ENCODE results near the gene RAB40B.

The RAB40B gene

GRCh38 chr17:82663381-82664275, 34.9 kb downstream of the RAB40B start:
- POLR2A ChIA-PET (ENCODE audit: low non-redundant PET): interaction anchor here (0.8 kb wide), 1 partner anchor 16 kb away, joined by 4 read pairs; no protein-coding TSS in a partner anchor
- no peak for DNase-seq (ENCODE audit: low spot score)
- CTCF ChIA-PET: interaction anchor here (0.6 kb wide), 2 partner anchors 62 to 644 kb away, joined by 3 read pairs; no protein-coding TSS in a partner anchor
- H3K27ac ChIP-seq: no peak overlapping the region
- TF ChIP-seq, protein P1, sequence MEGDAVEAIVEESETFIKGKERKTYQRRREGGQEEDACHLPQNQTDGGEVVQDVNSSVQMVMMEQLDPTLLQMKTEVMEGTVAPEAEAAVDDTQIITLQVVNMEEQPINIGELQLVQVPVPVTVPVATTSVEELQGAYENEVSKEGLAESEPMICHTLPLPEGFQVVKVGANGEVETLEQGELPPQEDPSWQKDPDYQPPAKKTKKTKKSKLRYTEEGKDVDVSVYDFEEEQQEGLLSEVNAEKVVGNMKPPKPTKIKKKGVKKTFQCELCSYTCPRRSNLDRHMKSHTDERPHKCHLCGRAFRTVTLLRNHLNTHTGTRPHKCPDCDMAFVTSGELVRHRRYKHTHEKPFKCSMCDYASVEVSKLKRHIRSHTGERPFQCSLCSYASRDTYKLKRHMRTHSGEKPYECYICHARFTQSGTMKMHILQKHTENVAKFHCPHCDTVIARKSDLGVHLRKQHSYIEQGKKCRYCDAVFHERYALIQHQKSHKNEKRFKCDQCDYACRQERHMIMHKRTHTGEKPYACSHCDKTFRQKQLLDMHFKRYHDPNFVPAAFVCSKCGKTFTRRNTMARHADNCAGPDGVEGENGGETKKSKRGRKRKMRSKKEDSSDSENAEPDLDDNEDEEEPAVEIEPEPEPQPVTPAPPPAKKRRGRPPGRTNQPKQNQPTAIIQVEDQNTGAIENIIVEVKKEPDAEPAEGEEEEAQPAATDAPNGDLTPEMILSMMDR (conservative IDR thresholded peaks at IDR 0.05; ENCODE audit: low read depth): no peak

GRCh38 chr17:82662711-82663261, 35.7 kb downstream of the RAB40B start:
- DNase-seq (ENCODE audit: low spot score): no peak
- TF ChIP-seq, protein P1 (conservative IDR thresholded peaks at IDR 0.05; ENCODE audit: low read depth): no peak
- ChIA-PET CTCF (interaction anchor here (0.6 kb wide), 1 partner anchor 63 kb away, joined by 3 read pairs; no protein-coding TSS in a partner anchor), POLR2A (ENCODE audit: low non-redundant PET) (no interaction called here)
- H3K27ac ChIP-seq: no peak overlapping the region

DNA sequence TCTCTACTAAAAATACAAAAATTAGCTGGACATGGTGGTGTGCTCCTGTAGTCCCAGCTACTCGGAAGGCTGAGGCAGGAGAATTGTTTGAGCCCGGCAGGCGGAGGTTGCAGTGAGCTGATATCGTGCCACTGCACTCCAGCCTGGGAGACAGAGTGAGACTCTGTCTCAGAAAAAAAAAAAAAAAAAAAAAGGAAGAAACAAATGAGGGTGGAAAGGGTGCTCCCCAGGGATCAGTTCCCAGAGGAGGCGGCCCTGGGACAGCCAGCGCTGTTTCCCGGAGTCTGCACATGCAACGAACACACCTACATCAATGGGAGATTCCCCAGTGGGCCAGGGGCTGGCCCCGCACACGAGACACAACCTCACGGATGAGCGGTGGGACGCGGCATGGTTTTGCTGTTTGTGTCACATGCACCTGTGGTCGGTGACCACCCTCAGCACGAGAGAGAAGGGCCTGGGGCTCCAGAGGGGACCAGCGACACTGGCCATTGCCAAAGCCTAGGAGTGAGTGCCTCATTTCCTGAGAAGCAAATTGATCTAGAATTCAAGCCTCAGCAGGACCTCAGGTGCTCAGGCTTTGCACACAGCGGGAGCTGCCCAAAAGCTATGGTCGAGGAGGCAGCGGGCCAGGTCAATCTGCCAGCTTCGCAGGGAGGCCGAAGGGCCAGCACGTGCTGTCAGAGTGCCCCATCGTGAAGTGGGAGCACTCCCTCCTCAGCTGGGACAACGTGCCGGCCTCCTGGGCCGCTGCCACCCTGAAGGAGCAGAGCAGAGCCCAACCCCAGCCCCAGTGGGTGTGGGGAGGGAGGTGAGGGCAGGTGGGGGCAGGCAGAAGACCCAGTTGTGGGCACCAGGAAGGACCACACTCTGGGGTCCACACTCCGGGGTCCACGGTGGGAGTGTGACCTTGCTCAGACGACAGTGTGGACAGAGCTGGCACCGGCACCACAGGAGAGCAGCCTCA, 36.5 kb downstream of the RAB40B start:
- H3K27ac ChIP-seq: no peak overlapping the region
- DNase-seq (ENCODE audit: low spot score): no peak
- ChIA-PET POLR2A (ENCODE audit: low non-redundant PET) (no interaction called here), CTCF (no interaction called here)
- TF ChIP-seq, protein P1 (conservative IDR thresholded peaks at IDR 0.05; ENCODE audit: low read depth): no peak

DNA sequence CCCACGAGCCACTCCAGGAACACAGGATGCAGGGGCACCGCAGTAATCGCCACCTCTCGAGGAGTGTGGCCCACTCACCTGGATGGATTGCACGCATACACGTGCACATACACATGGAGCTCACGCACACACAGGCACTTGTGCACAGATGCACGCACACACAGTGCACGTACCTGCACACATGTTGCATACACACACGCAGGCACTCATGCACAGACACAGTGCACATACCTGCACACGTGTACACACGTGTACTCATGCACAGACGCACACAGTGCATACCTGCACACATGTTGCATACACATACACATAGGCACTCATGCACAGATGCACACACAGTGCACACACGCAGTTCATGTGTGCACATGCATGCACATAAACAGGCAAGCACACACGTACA, 38.6 kb downstream of the RAB40B start:
- H3K27ac ChIP-seq: no peak overlapping the region
- no peak for DNase-seq (ENCODE audit: low spot score)
- CTCF ChIA-PET: no interaction called here
- TF ChIP-seq, protein P1 (conservative IDR thresholded peaks at IDR 0.05; ENCODE audit: low read depth): no peak
- POLR2A ChIA-PET (ENCODE audit: low non-redundant PET): no interaction called here

GRCh38 chr17:82658796-82659452, 39.6 kb downstream of the RAB40B start:
- POLR2A ChIA-PET (ENCODE audit: low non-redundant PET): no interaction called here
- TF ChIP-seq, protein P1 (conservative IDR thresholded peaks at IDR 0.05; ENCODE audit: low read depth): no peak
- CTCF ChIA-PET: no interaction called here
- no peak overlapping the region for H3K27ac ChIP-seq
- DNase-seq (ENCODE audit: low spot score): no peak
